ENCODE measurements around the gene KCNJ16. TPM values are rescaled to one million over a fixed set of nuclear protein-coding genes. Genes with fewer than 3 reads are reported as not detected.

KCNJ16 gene
- total RNA-seq, 2 experiments from 2014 or later = not detected

DNA sequence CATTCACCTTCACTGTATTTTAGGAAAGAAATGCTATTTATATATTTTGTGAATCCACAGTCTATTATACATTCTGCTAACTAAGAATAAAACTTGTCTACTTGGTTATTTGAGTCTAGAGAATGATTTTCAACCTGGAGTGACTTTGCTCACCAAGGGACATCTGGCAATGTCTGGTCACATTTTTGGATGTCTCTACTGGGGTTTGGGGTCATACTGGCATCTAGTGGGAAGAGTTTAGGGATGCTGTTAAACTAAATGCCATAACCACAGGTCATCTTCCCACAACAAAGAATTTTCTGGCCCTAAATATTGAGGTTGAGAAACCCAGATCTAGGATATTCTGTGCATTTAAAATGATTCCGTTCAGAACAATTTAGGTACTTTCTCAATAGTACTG is 26.0 kb downstream of the KCNJ16 start:
- no peak overlapping the region for H3K27ac Mint-ChIP-seq
- no peaks in the 10 kb centered on the region for H3K4me1 Mint-ChIP-seq (ENCODE audit: low read depth)
- CTCF ChIA-PET = no interaction called here
- peaks cover 11% of the 10 kb centered on the region for H3K27me3 Mint-ChIP-seq
- H3K36me3 Mint-ChIP-seq (ENCODE audit: low read depth) = no peaks in the 10 kb centered on the region
- DNase-seq = no peak
- no peaks in the 10 kb centered on the region for H3K9me3 Mint-ChIP-seq
- TF ChIP-seq, protein P1, sequence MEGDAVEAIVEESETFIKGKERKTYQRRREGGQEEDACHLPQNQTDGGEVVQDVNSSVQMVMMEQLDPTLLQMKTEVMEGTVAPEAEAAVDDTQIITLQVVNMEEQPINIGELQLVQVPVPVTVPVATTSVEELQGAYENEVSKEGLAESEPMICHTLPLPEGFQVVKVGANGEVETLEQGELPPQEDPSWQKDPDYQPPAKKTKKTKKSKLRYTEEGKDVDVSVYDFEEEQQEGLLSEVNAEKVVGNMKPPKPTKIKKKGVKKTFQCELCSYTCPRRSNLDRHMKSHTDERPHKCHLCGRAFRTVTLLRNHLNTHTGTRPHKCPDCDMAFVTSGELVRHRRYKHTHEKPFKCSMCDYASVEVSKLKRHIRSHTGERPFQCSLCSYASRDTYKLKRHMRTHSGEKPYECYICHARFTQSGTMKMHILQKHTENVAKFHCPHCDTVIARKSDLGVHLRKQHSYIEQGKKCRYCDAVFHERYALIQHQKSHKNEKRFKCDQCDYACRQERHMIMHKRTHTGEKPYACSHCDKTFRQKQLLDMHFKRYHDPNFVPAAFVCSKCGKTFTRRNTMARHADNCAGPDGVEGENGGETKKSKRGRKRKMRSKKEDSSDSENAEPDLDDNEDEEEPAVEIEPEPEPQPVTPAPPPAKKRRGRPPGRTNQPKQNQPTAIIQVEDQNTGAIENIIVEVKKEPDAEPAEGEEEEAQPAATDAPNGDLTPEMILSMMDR (IDR thresholded peaks at IDR 0.05) = no peak
- intact Hi-C loops (cut with micrococcal nuclease) = no loop called here
- H3K4me3 Mint-ChIP-seq = no peak overlapping the region
- POLR2A ChIA-PET = no interaction called here
- ATAC-seq = no peak

DNA sequence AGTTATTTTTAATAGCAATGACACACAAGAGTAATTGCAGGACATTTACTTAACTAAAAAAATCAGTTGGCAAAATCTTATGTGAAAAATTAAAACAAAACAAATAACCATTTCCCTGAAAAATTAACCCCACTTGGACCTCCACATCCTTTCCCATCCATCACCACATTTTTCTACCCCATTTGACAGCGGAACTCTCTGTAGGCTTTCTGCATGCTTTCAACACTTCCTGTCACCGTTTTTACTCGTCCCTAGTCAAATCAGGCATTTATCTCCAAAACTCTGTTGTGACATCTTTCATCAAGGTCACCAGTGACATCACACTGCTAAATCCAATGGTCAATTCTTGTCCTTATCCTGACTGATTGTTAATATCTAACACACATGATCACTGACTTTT is 27.5 kb downstream of the KCNJ16 start:
- Mint-ChIP-seq H3K27me3 (peaks cover 11% of the 10 kb centered on the region), H3K9me3 (no peaks in the 10 kb centered on the region), H3K4me1 (ENCODE audit: low read depth) (no peaks in the 10 kb centered on the region), H3K36me3 (ENCODE audit: low read depth) (no peaks in the 10 kb centered on the region), H3K27ac (no peak overlapping the region), H3K4me3 (no peak overlapping the region)
- TF ChIP-seq, protein P1 (IDR thresholded peaks at IDR 0.05) = no peak
- ChIA-PET CTCF (no interaction called here), POLR2A (no interaction called here)
- DNase-seq (no peak), ATAC-seq (no peak)
- intact Hi-C loops (cut with micrococcal nuclease) = no loop called here

DNA sequence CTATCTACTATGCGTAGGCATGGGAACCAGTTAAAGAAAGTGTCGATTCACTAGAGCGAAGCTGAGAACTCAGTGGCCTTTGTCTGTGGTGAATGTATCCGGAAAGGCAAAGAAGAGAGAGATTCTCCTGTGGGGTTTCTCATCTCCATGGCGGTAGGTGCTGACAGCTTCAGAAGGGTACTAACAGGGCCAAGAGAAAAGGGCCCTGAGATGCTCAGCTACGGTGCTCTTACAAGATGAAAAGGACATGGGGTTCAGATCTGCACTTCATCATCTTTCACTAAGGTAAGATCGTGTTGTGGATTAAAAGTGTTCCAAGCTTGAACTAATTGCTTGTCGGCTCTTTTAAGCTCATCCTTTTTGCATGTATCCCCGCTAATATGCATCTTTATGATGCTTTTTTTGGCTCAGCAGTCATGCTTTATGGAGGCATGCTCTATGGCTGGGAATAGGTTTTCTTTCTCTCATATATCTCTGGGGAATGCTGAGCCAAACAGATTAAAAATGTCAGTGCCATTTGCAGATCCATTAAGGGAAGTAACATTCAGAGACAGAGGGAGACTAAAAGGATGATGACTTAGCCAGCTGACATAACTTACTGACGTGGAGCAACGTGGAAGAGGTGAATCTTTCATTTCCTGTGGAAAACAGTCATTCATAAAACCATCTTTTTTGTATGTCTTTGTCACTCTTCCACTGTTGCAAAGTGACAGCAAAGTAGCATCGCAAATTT is 29.9 kb downstream of the KCNJ16 start:
- TF ChIP-seq, protein P1 (IDR thresholded peaks at IDR 0.05) = no peak
- POLR2A ChIA-PET = interaction anchor here (0.9 kb wide), 1 partner anchor 20 kb away, joined by 3 read pairs; no protein-coding TSS in a partner anchor

DNA sequence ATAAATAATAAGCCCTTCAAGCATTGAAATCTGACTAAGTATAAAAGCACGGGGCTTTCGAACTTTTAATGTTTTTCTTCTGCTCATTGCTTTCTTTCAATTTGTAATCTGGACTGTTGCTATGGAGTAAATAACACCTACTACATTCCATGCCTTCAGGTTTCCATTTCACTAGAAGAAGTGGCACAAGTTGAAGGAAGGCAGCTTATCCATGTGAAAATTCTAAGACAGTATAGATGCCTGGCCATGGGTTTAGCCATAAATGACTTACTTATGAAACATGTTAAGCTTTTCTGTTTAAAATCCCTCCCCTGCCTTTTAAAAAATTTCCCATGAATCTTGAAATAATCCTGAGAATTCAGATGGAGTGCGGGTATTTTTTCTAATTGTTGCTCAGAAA is 30.6 kb downstream of the KCNJ16 start:
- Mint-ChIP-seq H3K9me3 (no peaks in the 10 kb centered on the region), H3K36me3 (ENCODE audit: low read depth) (no peaks in the 10 kb centered on the region), H3K4me1 (ENCODE audit: low read depth) (no peaks in the 10 kb centered on the region), H3K27ac (no peak overlapping the region), H3K4me3 (no peak overlapping the region), H3K27me3 (peaks cover 12% of the 10 kb centered on the region)
- TF ChIP-seq, protein P1 (IDR thresholded peaks at IDR 0.05) = no peak
- ChIA-PET CTCF (no interaction called here), POLR2A (no interaction called here)
- intact Hi-C loops (cut with micrococcal nuclease) = no loop called here
- DNase-seq = no peak
- ATAC-seq = no peak

More for the DNA sequence above, 29.9 kb downstream of the KCNJ16 start:
- Mint-ChIP-seq H3K27me3 (peaks cover 11% of the 10 kb centered on the region), H3K27ac (no peak overlapping the region), H3K9me3 (no peaks in the 10 kb centered on the region), H3K4me3 (no peak overlapping the region), H3K4me1 (ENCODE audit: low read depth) (no peaks in the 10 kb centered on the region), H3K36me3 (ENCODE audit: low read depth) (no peaks in the 10 kb centered on the region)
- no peak for DNase-seq
- CTCF ChIA-PET = no interaction called here
- ATAC-seq = no peak
- intact Hi-C loops (cut with micrococcal nuclease) = no loop called here

DNA sequence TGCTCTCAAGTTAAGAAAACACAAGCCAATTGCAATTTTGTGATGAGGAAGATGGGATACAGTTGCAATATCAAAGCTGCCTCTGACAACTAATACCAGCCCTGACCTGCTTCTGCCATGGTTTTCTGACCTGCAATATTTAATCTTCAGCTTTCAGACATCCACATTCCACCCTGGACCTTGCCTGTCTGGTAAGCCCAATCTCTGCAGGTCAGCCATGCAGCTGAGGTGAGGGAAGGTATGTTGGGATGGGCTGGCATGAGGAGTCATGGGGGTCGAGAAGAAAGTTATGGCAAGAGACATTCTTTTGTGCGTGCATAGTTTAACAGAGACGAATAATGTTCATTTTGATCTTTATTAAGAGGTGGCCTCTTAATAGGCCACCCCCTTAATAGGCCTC is 31.5 kb downstream of the KCNJ16 start:
- Mint-ChIP-seq H3K9me3 (no peaks in the 10 kb centered on the region), H3K4me3 (no peak overlapping the region), H3K27me3 (peaks cover 12% of the 10 kb centered on the region), H3K36me3 (ENCODE audit: low read depth) (no peaks in the 10 kb centered on the region), H3K27ac (no peak overlapping the region), H3K4me1 (ENCODE audit: low read depth) (no peaks in the 10 kb centered on the region)
- CTCF ChIA-PET = interaction anchor here (0.6 kb wide), 1 partner anchor 26 kb away, joined by 3 read pairs; no protein-coding TSS in a partner anchor
- POLR2A ChIA-PET = no interaction called here
- intact Hi-C loops (cut with micrococcal nuclease) = no loop called here
- ATAC-seq (no peak), DNase-seq (no peak)
- TF ChIP-seq, protein P1 (IDR thresholded peaks at IDR 0.05) = no peak
